ENCODE measurements around the gene SNCA.

DNA sequence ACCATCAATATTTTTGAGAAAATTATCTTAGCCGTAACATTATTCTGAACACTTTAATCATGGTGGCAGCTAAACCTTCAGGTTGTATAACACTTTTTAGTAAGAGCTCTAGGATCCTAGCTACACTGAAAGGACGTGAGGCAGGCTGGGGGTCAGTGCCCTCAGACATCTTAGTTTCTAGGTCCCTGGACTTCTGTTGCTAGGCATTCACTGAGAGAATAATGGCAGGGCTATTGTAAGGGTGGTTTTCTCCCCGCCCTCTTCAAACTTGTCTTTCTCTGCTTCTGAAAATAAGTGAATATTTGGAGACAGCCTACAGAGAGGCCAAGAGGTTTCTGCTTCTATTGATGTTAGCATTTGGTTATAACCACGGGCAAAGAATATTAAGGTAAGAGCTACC is 42.3 kb upstream of the SNCA start:
- TF ChIP-seq CTCF (conservative IDR thresholded peaks at IDR 0.05; ENCODE audit: low read depth, low read length) (no peak), EZH2 (IDR thresholded peaks at IDR 0.05; ENCODE audit: borderline replicate concordance, low read depth, low read length, poor library complexity, severe bottlenecking) (no peak)

All from A673 (cell line).